B cell (primary cell): Measurements from ENCODE around the gene KIF21A. TPM values are rescaled to one million over a fixed set of nuclear protein-coding genes. Genes with fewer than 3 reads are reported as not detected.

Experiments used
- ATAC-seq: fragments of 200-7000 bp; cut with Tn5 transposase; one replicate; pipeline ENCODE4 v1.10.0; 2021; ENCODE audit warnings: low read depth, mild to moderate bottlenecking, moderate number of reproducible peaks, moderate library complexity
- CTCF ChIA-PET: fragments of 350-600 bp; sonication (Branson Sonifier 250); formaldehyde crosslinking; loops from one replicate; lab custom pipeline; 2021; ENCODE audit warnings: antibody characterized with exemption, inconsistent platforms; lab: Charles Lee
- POLR2A ChIA-PET: fragments of 350-600 bp; sonication (Branson Sonifier 250); formaldehyde crosslinking; loops from one replicate; lab custom pipeline; 2021; ENCODE audit warnings: antibody characterized with exemption; lab: Charles Lee
- DNase-seq: peaks from one replicate; pipeline ENCODE4 v3.0.0; 2013
- H2AFZ ChIP-seq: 2 replicates; pipeline ENCODE4 v1.6.1; 2012; ENCODE audit warnings: mild to moderate bottlenecking, low read depth, low read length; ENCODE audit not compliant: insufficient read depth, poor library complexity, severe bottlenecking
- H3K27ac ChIP-seq, 2 donors: 1 replicate in 1 of 2; 2 replicates in 1 of 2; pipeline ENCODE4 v1.5.1; 2012 to 2013; ENCODE audit warnings: low read length in 2 of 2, mild to moderate bottlenecking in 2 of 2, moderate library complexity in 1 of 2
- H3K27me3 ChIP-seq, 4 experiments: fragments of 200-600 bp in 1 of 4; sonication (generic) in 1 of 4; replicated peaks in 1 of 4; 1 replicate in 2 of 4; 2 replicates in 2 of 4; pipeline versions ENCODE4 v1.6.1 to v1.7.0; 2013 to 2016; ENCODE audit warnings: low read length in 3 of 4, mild to moderate bottlenecking in 2 of 4, mixed read lengths in 1 of 4, moderate library complexity in 1 of 4; ENCODE audit not compliant: insufficient read depth in 4 of 4, control insufficient read depth in 3 of 4; ENCODE audit errors: control extremely low read depth in 1 of 4
- H3K36me3 ChIP-seq, 2 experiments: replicated peaks in 1 of 2; 1 replicate in 1 of 2; 2 replicates in 1 of 2; pipeline versions ENCODE4 v1.6.1 to v1.7.1; 2013; ENCODE audit warnings: low read length in 1 of 2; ENCODE audit not compliant: insufficient read depth in 2 of 2, control insufficient read depth in 1 of 2; ENCODE audit errors: control extremely low read depth in 1 of 2, extremely low read depth in 1 of 2
- H3K4me1 ChIP-seq, 2 donors: fragments of 200-600 bp in 1 of 2; sonication (generic) in 1 of 2; 1 replicate in 1 of 2; 2 replicates in 1 of 2; pipeline versions ENCODE4 v1.5.1 to v1.6.1; 2013 to 2017; ENCODE audit warnings: low read length in 2 of 2; ENCODE audit not compliant: control insufficient read depth in 2 of 2, insufficient read depth in 2 of 2
- H3K4me2 ChIP-seq: replicated peaks from 2 replicates; pipeline ENCODE3; 2012; ENCODE audit warnings: mild to moderate bottlenecking, low read depth, low read length; ENCODE audit not compliant: poor library complexity, severe bottlenecking
- H3K4me3 ChIP-seq, 5 experiments: fragments of 200-600 bp in 1 of 5; sonication (generic) in 1 of 5; 1 replicate in 3 of 5; 2 replicates in 2 of 5; pipeline versions ENCODE4 v1.5.1 to v1.7.0; 2011 to 2016; ENCODE audit warnings: low read length in 4 of 5, mild to moderate bottlenecking in 4 of 5, low read depth in 2 of 5, control low read depth in 1 of 5, moderate library complexity in 1 of 5; ENCODE audit not compliant: insufficient read depth in 1 of 5; ENCODE audit errors: control extremely low read depth in 1 of 5, extremely low read depth in 1 of 5
- H3K79me2 ChIP-seq: fragments of 200-600 bp; sonication (generic); one replicate; pipeline ENCODE4 v1.6.0; 2016; ENCODE audit warnings: low read length; ENCODE audit not compliant: control insufficient read depth, insufficient read depth
- H3K9ac ChIP-seq: fragments of 200-600 bp; sonication (generic); 2 replicates; pipeline ENCODE4 v1.6.1; 2017; ENCODE audit warnings: mild to moderate bottlenecking, low read length, moderate library complexity
- H3K9me3 ChIP-seq, 3 donors: one replicate each; pipeline versions ENCODE4 v1.6.1 to v1.7.1; 2013; ENCODE audit warnings: low read length in 2 of 3; ENCODE audit not compliant: control insufficient read depth in 2 of 3, insufficient read depth in 1 of 3; ENCODE audit errors: control extremely low read depth in 1 of 3
- H4K20me1 ChIP-seq: 2 replicates; pipeline ENCODE4 v1.6.0; 2012; ENCODE audit warnings: mild to moderate bottlenecking, low read length; ENCODE audit not compliant: insufficient read depth, control insufficient read depth, poor library complexity, severe bottlenecking
- H3K27ac Mint-ChIP-seq: one replicate; pipeline ENCODE4 v1.8.0; 2021; ENCODE audit warnings: mixed read lengths
- H3K27me3 Mint-ChIP-seq: one replicate; pipeline ENCODE4 v1.8.0; 2021; ENCODE audit warnings: mixed read lengths
- H3K4me1 Mint-ChIP-seq: one replicate; pipeline ENCODE4 v1.8.0; 2021; ENCODE audit warnings: mixed read lengths
- H3K4me3 Mint-ChIP-seq: one replicate; pipeline ENCODE4 v1.8.0; 2021; ENCODE audit warnings: mixed read lengths
- H3K9me3 Mint-ChIP-seq: one replicate; pipeline ENCODE4 v1.8.0; 2022; ENCODE audit warnings: mixed read lengths; ENCODE audit not compliant: insufficient read depth
- EZH2 ChIP-seq: IDR thresholded peaks from 2 replicates; pipeline ENCODE4 v1.6.1; 2012; ENCODE audit warnings: borderline replicate concordance, low read depth, mild to moderate bottlenecking, moderate library complexity, low read length; ENCODE audit not compliant: insufficient read depth, poor library complexity, severe bottlenecking
- WGBS: methylation state at CpG from one replicate; pipeline ENCODE4 v1.1.5; 2013; ENCODE audit warnings: missing lambda C conversion rate; ENCODE audit not compliant: insufficient coverage; 5-methylcytosine and 5-hydroxymethylcytosine counted together
- intact Hi-C: fragments of 100-400 bp; cut with micrococcal nuclease; formaldehyde crosslinking; loops from one replicate; pipeline ENCODE4 v1.10.0; 2022
- polyA plus RNA-seq: library from polyadenylated mRNA; depleted of rRNA; stranded (reverse); fragments of >200 nt; gene quantifications from 2 replicates; pipeline ENCODE4 v1.2.3, GENCODE V29; 2012
- total RNA-seq, 2 donors: library from RNA; stranded (reverse); fragments of 120-200 nt in 1 of 2; gene quantifications; 1 replicate in 1 of 2; 2 replicates in 1 of 2; pipeline versions ENCODE4 v1.2.3 to v1.2.4, GENCODE V29; 2013 to 2022
- TF ChIP-seq, protein P1 (sequence below): fragments of 200-600 bp; IDR thresholded peaks from one replicate; pipeline ENCODE4 v1.8.0; 2022; ENCODE audit warnings: antibody characterized with exemption, mild to moderate bottlenecking

The KIF21A gene
- total and polyA plus RNA-seq, 2 donors (not counting 1 experiment from before 2014, with no cell fraction given), result 0.33 to 2.2 TPM

GRCh38 chr12:39393179-39393578 is 49.7 kb downstream of the KIF21A start:
- WGBS, result 100% methylated on average over 2 of the region's 2 CpGs
- Histone ChIP-seq H3K9ac (no peak overlapping the region), H4K20me1 (no peaks in the 10 kb centered on the region), H3K79me2 (no peaks in the 10 kb centered on the region), H3K4me1 (no peaks in the 10 kb centered on the region), H3K27me3 (no peaks in the 10 kb centered on the region), H3K4me3 (no peak overlapping the region), H3K9me3 (no peaks in the 10 kb centered on the region), H3K36me3 (no peaks in the 10 kb centered on the region), H2AFZ (no peak overlapping the region), H3K27ac (no peak overlapping the region), H3K4me2 (no peak overlapping the region)
- ATAC-seq, result no peak
- POLR2A ChIA-PET, result no interaction called here
- H3K27me3 Mint-ChIP-seq, result no peaks in the 10 kb centered on the region
- CTCF ChIA-PET, result no interaction called here
- H3K9me3 Mint-ChIP-seq, result no peaks in the 10 kb centered on the region
- TF ChIP-seq, protein P1, sequence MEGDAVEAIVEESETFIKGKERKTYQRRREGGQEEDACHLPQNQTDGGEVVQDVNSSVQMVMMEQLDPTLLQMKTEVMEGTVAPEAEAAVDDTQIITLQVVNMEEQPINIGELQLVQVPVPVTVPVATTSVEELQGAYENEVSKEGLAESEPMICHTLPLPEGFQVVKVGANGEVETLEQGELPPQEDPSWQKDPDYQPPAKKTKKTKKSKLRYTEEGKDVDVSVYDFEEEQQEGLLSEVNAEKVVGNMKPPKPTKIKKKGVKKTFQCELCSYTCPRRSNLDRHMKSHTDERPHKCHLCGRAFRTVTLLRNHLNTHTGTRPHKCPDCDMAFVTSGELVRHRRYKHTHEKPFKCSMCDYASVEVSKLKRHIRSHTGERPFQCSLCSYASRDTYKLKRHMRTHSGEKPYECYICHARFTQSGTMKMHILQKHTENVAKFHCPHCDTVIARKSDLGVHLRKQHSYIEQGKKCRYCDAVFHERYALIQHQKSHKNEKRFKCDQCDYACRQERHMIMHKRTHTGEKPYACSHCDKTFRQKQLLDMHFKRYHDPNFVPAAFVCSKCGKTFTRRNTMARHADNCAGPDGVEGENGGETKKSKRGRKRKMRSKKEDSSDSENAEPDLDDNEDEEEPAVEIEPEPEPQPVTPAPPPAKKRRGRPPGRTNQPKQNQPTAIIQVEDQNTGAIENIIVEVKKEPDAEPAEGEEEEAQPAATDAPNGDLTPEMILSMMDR, result no peak
- TF ChIP-seq EZH2, result no peak
- no peak overlapping the region for H3K4me3 Mint-ChIP-seq
- no peaks in the 10 kb centered on the region for H3K4me1 Mint-ChIP-seq
- intact Hi-C loops, result no loop called here
- no peak for DNase-seq
- H3K27ac Mint-ChIP-seq, result no peak overlapping the region

GRCh38 chr12:39392154-39392925 is 50.6 kb downstream of the KIF21A start:
- H3K27ac ChIP-seq, result no peak overlapping the region
- POLR2A ChIA-PET, result no interaction called here
- H3K27me3 ChIP-seq, result no peaks in the 10 kb centered on the region
- H3K27me3 Mint-ChIP-seq, result peaks cover 2% of the 10 kb centered on the region
- no peaks in the 10 kb centered on the region for H4K20me1 ChIP-seq
- no peak overlapping the region for H3K27ac Mint-ChIP-seq
- no peak overlapping the region for H3K4me3 ChIP-seq
- H3K9me3 Mint-ChIP-seq, result no peaks in the 10 kb centered on the region
- H3K79me2 ChIP-seq, result no peaks in the 10 kb centered on the region
- H3K4me1 ChIP-seq, result no peaks in the 10 kb centered on the region
- CTCF ChIA-PET, result no interaction called here
- no peaks in the 10 kb centered on the region for H3K4me1 Mint-ChIP-seq
- 71% methylated on average over 1 of the region's 1 CpG for WGBS
- H2AFZ ChIP-seq, result no peak overlapping the region
- H3K4me3 Mint-ChIP-seq, result no peak overlapping the region
- no peak overlapping the region for H3K4me2 ChIP-seq
- intact Hi-C loops, result no loop called here
- DNase-seq, result no peak
- TF ChIP-seq, protein P1, result no peak
- TF ChIP-seq EZH2, result no peak
- no peaks in the 10 kb centered on the region for H3K36me3 ChIP-seq
- no peaks in the 10 kb centered on the region for H3K9me3 ChIP-seq
- no peak overlapping the region for H3K9ac ChIP-seq
- ATAC-seq, result no peak
